KBM-7 (cell line): Measurements from ENCODE around the gene PLGRKT.
"Not testable (repeated sequence)": the region's sequence is repeated elsewhere in the genome, so short reads cannot be mapped to it uniquely, and the experiment has no call there.

ENCODE experiments used
- DNase-seq: peaks from one replicate; pipeline ENCODE4 v3.0.0-alpha.2; 2015
- in situ Hi-C: fragments of 300-500 bp; cut with MboI; formaldehyde crosslinking; loops from 2 replicates; pipeline ENCODE4 v1.14.3; 2020; ENCODE audit warnings: low sequenced_read_pairs, low pct_unique_long_range_greater_than_20kb, mixed read lengths

PLGRKT gene

GRCh38 chr9:5438301-5439162, 807 bp upstream of the PLGRKT start:
- DNase-seq: no peak
- in situ Hi-C loops: loop anchor here (25.0 kb wide), 1 partner anchor 676 kb away; no protein-coding TSS in a partner anchor

- in situ Hi-C loops: loop anchor here (25.0 kb wide), 1 partner anchor 674 kb away; no protein-coding TSS in a partner anchor
These were observed 1.3 kb downstream of the PLGRKT start for GRCh38 chr9:5436441-5436840.

GRCh38 chr9:5435912-5436311, 1.8 kb downstream of the PLGRKT start:
- DNase-seq: no peak
- in situ Hi-C loops: loop anchor here (25.0 kb wide), 1 partner anchor 674 kb away; no protein-coding TSS in a partner anchor

More at GRCh38 chr9:5436441-5436840, 1.3 kb downstream of the PLGRKT start:
- DNase-seq: no peak

- in situ Hi-C loops: loop anchor here (25.0 kb wide), 1 partner anchor 672 kb away; no protein-coding TSS in a partner anchor
- DNase-seq: not testable (repeated sequence)
These were observed 3.6 kb downstream of the PLGRKT start for GRCh38 chr9:5433841-5434810.

GRCh38 chr9:5433328-5433727, 4.4 kb downstream of the PLGRKT start:
- in situ Hi-C loops: loop anchor here (25.0 kb wide), 1 partner anchor 671 kb away; no protein-coding TSS in a partner anchor
- DNase-seq: not testable (repeated sequence)

GRCh38 chr9:5432890-5433289, 4.8 kb downstream of the PLGRKT start:
- in situ Hi-C loops: loop anchor here (25.0 kb wide), 1 partner anchor 671 kb away; no protein-coding TSS in a partner anchor
- DNase-seq: not testable (repeated sequence)

- in situ Hi-C loops: loop anchor here (25.0 kb wide), 1 partner anchor 669 kb away; no protein-coding TSS in a partner anchor
- no peak for DNase-seq
These were observed 6.8 kb downstream of the PLGRKT start for GRCh38 chr9:5430912-5431311.

- in situ Hi-C loops: loop anchor here (25.0 kb wide), 1 partner anchor 668 kb away; no protein-coding TSS in a partner anchor
- no peak for DNase-seq
These were observed 7.7 kb downstream of the PLGRKT start for GRCh38 chr9:5429873-5430564.

GRCh38 chr9:5428794-5429528, 8.8 kb downstream of the PLGRKT start:
- in situ Hi-C loops: loop anchor here (25.0 kb wide), 1 partner anchor 667 kb away; no protein-coding TSS in a partner anchor
- no peak for DNase-seq

GRCh38 chr9:5428172-5428571, 9.6 kb downstream of the PLGRKT start:
- in situ Hi-C loops: loop anchor here (25.0 kb wide), 1 partner anchor 666 kb away; no protein-coding TSS in a partner anchor
- DNase-seq: no peak

GRCh38 chr9:5427005-5427404, 10.7 kb downstream of the PLGRKT start:
- DNase-seq: no peak
- in situ Hi-C loops: loop anchor here (25.0 kb wide), 1 partner anchor 665 kb away; no protein-coding TSS in a partner anchor

- DNase-seq: peak; percentile 63
- in situ Hi-C loops: loop anchor here (25.0 kb wide), 1 partner anchor 663 kb away; no protein-coding TSS in a partner anchor
These were observed 12.6 kb downstream of the PLGRKT start for GRCh38 chr9:5425006-5425628.

- DNase-seq: no peak
These were observed 15.4 kb downstream of the PLGRKT start for GRCh38 chr9:5422276-5422675.

GRCh38 chr9:5421163-5421562, 16.6 kb downstream of the PLGRKT start:
- no peak for DNase-seq
- in situ Hi-C loops: no loop called here

More at GRCh38 chr9:5422276-5422675, 15.4 kb downstream of the PLGRKT start:
- in situ Hi-C loops: no loop called here

- in situ Hi-C loops: no loop called here
- no peak for DNase-seq
These were observed 17.7 kb downstream of the PLGRKT start for GRCh38 chr9:5419987-5420386.

GRCh38 chr9:5418481-5418880, 19.2 kb downstream of the PLGRKT start:
- in situ Hi-C loops: no loop called here
- DNase-seq: no peak

GRCh38 chr9:5416953-5417352, 20.8 kb downstream of the PLGRKT start:
- in situ Hi-C loops: no loop called here
- DNase-seq: no peak
